GM21360 (cell line): Measurements from ENCODE around the gene ZP2.
"Not testable (repeated sequence)": the region's sequence is repeated elsewhere in the genome, so short reads cannot be mapped to it uniquely, and the experiment has no call there.

Source experiments
- ATAC-seq: cut with Tn5 transposase; IDR thresholded peaks from one replicate; pipeline ENCODE4 v1.9.1; 2021; ENCODE audit warnings: mild to moderate bottlenecking, moderate library complexity; ENCODE audit not compliant: unreplicated experiment

The ZP2 gene

DNA sequence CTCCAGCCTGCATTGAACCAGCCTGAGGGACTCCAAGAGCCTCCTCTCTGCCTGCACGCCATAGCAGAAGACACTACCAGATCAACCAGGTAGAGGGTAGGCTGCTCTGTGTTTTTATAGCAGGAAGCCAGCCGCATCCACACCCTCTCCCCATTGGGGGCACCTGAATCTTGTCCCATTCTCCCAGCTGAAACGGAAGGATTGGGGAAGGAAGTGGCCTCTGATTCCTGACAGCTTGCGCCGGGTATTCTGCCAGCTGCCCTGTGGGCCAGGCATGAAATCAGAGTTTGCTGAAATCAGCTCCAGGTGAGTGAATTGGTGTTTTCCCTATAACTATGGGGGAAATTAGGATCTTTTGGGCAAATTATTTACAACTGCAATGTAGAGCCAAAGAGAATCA lies at the start of gene ZP2:
ZP2 (minus strand) TSS at position 89 of the 400 bp plus-strand sequence; CDS start at position 62, 27 bp downstream.
- no peak for ATAC-seq

- no peak for ATAC-seq
These were observed 45.9 kb upstream of the ZP2 start for GRCh38 chr16:21257284-21257683.

GRCh38 chr16:21256636-21257035 lies 45.3 kb upstream of the ZP2 start:
- no peak for ATAC-seq

- no peak for ATAC-seq
These were observed 42.1 kb upstream of the ZP2 start for GRCh38 chr16:21253470-21253869.

- no peak for ATAC-seq
These were observed 38.9 kb upstream of the ZP2 start for GRCh38 chr16:21250072-21250923.

DNA sequence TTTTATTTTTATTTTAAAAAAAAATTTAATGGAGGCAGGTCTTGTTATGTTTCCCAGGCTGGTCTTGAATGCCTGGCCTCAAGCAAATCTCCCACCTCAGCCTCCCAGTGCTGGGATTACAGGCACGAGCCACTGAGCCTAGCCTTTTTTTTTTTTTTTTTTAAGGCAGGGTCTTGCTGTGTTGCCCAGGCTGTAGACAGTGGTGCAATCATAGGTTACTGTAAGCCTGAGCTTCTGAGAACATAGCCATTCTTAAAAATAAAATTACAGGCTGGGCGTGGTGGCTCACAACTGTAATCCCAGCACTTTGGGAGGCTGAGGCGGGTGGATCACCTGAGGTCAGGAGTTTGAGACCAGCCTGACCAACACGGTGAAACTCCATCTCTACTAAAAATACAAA lies 36.8 kb upstream of the ZP2 start:
- ATAC-seq = not testable (repeated sequence)

DNA sequence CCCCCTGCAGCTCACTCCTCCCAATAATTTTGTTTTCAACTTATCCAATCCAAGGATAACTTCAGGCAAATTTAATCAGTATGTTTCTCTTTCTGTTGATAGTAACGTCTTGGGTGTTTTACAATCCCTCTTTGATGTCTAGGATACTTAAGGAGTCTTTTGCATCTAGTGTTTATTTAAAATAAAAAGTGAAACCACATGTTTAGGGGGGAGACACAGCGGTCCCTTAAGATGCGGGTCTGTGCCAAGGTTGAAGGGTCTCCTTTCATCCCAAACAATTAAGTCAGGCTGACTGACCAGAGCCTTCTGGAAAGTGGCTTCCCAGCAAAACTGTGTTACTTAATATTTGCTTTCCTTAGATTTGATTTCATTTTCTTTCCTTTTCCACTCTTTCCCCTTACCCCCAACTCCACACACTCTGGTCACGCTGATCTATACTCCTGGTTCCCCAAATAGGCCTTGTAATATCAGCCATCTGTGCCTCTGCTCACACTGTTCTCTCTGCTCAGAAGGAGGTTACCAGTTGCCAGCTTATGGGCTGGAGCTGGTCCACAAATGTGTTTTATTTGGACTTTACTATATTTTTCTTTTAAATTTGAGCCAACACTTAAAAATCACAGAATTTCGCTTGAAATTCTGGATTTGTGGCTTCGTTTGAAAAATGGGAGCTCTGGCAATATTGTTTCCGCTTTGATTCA lies 33.3 kb upstream of the ZP2 start:
- no peak for ATAC-seq

DNA sequence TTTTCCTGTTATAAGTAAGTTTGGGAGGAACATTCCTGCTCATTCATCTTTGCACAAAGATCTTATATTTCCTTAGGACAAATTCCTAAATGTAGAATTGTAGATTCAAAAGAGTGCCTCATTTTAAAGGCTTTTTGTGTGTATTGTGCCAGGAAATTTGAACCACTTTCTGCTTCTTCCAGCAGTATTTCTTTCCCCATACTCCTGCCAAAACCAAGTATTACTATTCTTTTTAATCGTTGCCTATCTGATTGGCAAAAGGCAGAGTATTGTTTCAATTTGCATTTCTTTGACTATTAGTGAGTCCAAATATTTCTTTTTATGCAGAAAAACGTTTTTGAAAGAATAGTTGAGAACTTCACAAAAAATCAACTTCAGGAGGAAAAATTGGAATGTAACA lies 31.4 kb upstream of the ZP2 start:
- no peak for ATAC-seq

DNA sequence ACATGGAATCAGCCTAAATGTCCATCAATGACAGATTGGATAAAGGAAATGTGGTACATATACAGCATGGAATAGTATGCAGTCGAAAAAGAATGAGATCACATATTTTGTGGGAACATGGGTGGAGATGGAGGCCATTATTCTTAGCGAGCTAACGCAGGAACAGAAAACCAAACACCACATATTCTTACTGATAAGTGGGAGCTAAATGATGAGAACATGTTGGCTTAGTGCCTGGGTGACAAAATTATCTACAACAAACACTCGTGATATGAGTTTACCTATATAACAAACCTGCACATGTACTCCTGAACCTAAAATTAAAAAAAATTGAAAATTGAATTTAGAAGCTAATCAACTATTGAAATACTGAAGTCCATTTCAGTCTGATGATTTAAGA lies 28.3 kb upstream of the ZP2 start:
- no peak for ATAC-seq

- no peak for ATAC-seq
These were observed 25.5 kb upstream of the ZP2 start for GRCh38 chr16:21236831-21237230.

- no peak for ATAC-seq
These were observed 23.8 kb upstream of the ZP2 start for GRCh38 chr16:21235199-21235585.

DNA sequence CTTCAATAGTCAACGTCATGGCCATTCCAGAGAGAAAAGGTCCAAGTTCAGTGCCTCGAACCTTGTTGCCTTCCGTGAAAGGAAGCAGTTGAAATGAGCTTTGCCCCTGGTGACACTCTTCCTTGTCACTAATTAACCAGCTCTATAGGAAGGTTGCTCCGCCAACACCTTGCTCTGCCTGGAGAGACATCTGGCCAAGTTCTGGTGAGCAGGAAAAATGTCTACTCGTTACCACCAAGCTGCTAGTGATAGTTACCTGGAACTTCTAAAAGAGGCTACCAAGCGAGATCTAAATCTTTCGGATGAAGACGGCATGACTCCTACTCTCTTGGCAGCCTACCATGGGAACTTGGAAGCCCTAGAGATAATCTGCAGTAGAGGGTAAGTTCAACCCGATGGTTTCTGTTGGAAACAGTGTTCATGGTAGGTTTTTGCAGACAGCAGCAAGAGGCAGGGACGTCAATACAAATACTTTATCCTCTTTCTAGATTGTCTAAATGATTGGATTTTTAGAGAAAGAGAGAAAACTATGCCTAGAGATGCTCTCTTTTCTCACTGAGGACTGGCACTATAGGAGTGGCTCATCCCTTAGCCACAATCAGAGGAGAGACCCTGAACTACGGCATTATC lies 22.3 kb upstream of the ZP2 start, which contains the start of gene ANKS4B:
ANKS4B (plus strand) TSS at position 179 of the 630 bp plus-strand sequence; CDS start at position 218, 39 bp downstream.
- ATAC-seq = no peak

DNA sequence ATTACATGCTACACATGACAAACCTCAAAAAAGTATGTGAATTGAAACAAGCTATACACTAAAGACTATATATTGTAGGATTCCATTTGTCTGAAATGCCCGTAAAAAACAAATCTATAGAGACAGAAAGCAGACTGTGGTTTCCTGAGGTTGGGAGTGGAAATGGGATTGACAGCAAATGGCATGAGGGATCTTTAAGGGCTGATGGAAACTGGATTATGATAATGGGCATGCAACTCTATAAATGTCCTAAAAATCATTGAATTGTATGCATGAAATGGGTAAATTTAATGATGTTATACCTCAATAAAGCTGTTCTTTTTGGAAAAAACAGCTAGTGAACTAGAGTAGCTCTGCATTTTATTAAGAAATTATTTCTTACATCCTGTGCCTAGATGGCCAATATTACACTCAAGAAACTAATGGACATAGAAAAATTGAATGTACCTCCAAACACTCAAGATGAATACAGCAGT lies 21.7 kb upstream of the ZP2 start:
- no peak for ATAC-seq

- no peak for ATAC-seq
These were observed 17.0 kb upstream of the ZP2 start for GRCh38 chr16:21228361-21228872.

DNA sequence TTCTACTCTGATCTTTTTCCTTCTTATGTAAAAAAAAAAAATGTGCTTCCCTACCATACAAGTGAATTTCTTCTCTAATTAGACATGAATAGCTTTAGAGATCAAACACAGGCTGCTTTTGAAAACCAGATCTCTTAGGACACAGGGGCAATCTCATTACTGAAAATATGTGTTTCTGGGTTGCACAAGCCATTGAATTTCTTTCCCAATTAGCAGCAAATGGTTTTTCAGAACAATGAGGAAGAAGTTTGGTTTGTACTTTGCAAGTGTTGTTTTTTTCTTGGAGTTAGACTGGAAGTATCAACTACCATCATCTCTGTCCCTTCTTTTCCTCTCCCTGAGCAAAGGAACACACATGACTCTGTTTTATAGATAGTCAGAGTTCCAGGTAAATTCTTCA lies 16.5 kb upstream of the ZP2 start:
- ATAC-seq = no peak

GRCh38 chr16:21226749-21227148 lies 15.4 kb upstream of the ZP2 start:
- no peak for ATAC-seq

DNA sequence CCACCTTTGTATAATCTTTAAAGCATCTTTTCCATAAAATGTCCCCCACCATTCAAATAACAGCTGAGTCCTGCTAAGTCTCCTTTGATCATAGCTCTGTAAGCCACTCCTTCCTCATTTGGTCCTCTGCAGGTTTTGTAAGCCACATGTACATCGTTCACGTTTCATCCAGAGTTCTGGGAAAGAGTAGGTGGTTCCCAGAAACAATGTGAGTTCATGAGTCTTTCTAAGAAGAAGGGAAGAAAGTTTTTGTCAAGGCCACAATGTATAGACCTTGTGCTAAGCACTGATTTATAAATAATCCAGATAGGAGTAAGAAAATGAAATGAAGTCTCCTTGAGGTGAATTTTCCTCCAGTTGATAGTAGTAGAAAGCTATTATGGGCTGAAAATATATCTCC lies 13.4 kb upstream of the ZP2 start:
- no peak for ATAC-seq

DNA sequence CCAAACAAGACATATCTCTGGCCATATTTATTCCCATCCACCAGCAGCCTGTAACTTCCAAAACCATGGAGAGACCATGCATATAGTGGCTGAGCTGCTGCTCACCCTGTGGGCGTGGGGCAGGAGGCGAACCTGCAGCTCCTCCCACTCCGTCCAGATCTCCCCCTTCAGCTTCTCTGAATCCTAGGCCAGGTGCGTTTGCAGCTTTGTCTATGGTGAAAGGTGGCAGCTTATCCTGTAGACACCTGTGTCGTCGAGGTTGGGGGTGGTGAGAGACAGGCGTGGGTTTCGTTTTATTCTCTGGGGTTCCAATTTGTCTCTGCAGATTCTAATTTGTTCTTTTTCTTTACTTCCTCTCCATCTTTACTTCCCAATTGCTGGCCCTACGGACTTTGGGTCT lies 12.4 kb upstream of the ZP2 start:
- ATAC-seq = no peak

GRCh38 chr16:21222495-21223337 lies 11.3 kb upstream of the ZP2 start:
- ATAC-seq = no peak

DNA sequence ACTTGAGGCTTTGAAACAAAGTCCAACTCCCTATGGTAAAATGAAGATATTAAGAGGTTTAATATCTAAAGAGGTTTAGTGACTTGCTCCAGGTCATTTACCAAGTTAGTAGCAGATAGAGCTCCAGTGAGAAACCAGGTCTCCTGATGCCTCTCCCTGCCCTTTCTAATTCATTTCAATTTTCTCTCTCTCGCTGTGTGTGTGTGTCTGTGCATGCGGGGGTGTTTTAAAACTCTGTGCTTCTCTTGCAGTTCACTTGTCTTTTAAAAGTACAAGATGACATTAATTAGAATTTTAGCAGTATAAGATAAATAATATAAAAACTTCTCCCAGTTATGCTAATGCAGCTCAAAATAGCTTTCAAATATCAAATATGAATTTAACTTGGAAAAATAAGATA lies 8.2 kb upstream of the ZP2 start:
- no peak for ATAC-seq
